ENCODE results near the gene TMEM115.

Gene TMEM115

DNA sequence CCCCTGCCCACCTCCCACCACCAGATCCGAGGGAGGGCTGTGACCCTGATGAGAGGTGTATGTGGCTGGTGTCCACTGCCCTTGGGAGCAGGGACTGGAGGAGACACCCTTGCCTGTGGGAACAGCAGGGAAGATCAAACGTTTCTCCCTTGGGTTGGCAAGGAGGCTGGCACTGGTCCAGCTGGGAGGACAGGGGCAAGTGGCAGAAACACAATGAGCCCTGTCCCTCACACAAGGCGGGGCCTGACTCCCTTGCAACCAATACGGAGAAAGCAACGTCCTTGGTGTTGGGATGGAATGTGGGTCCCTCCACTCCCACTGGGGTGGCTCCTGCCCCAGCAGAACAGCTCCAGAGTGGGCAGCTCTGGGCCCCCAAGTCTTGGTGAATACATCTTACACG lies 42.0 kb downstream of the TMEM115 start:
- Histone ChIP-seq H3K4me1 (ENCODE audit: control insufficient read depth, insufficient read depth, low read length) (peaks cover 7% of the 10 kb centered on the region; the same call in 1 of the 2 replicates), H3K36me3 (ENCODE audit: control insufficient read depth in 2 of 2, insufficient read depth in 1 of 2, low read length in 2 of 2) (peaks cover 0 to 38% of the 10 kb centered on the region in 2 experiments; a peak in 1 of 3 replicates), H3K9me3 (ENCODE audit: control insufficient read depth, insufficient read depth, low read depth, low read length) (no peaks in the 10 kb centered on the region), H3K4me3 (ENCODE audit: low read depth, low read length) (no peak overlapping the region), H3K27ac (ENCODE audit: extremely low read depth, low read depth, low read length) (no peak overlapping the region)
- POLR2A ChIA-PET, result interaction anchor here (1.0 to 3.6 kb wide), 5 partner anchors 11 to 53 kb away, joined by 3 to 12 read pairs (median 11); partner anchors contain the start of genes HYAL3, IFRD2, NAA80 and TUSC2
- CTCF ChIA-PET, result interaction anchor here (0.6 to 1.0 kb wide), 2 partner anchors 18 to 26 kb away, joined by 3 to 7 read pairs; partner anchors contain the start of genes HYAL3 and NAA80
- TF ChIP-seq ZBTB48 (tag by site-specific recombination; IDR thresholded peaks at IDR 0.05) (0 out of 2 replicates have a peak, but pooled peaks have one; percentile 36), ZNF768 (tag by site-specific recombination; IDR thresholded peaks at IDR 0.05) (no peak)

DNA sequence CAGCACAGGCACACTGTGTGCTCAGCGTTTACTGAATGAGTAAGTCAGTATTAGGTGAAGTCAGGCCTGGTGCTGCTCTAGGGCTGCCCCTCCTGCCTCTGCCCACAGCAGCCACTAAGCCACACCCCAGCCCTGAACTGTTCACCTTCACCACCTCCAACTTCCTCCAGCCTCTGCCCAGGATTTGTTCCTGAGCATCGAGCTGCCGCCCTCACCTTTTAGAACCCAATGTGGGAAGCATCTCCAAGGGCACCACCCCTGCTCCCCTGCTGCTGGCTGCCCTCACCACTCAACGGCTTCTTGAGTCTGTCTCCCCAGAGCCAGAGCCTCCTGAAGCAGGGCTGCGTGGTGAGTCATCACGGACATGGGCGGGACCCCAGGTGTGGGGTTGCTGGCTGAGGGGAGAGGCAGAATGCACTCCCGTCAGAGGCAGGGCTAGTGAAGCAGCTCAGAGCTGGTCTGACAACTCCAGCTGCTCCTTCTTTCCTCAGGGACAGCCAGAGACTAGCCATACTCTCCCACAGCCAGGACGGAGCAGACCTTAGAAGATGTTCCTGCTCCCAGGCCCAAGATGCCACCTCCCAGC lies 42.6 kb downstream of the TMEM115 start:
- Histone ChIP-seq H3K9me3 (ENCODE audit: control insufficient read depth, insufficient read depth, low read depth, low read length) (no peaks in the 10 kb centered on the region), H3K4me1 (ENCODE audit: control insufficient read depth, insufficient read depth, low read length) (peaks cover 7% of the 10 kb centered on the region; the same call in 1 of the 2 replicates), H3K36me3 (ENCODE audit: control insufficient read depth in 2 of 2, insufficient read depth in 1 of 2, low read length in 2 of 2) (peaks cover 0 to 38% of the 10 kb centered on the region in 2 experiments; a peak in 1 of 3 replicates), H3K4me3 (ENCODE audit: low read depth, low read length) (no peak overlapping the region), H3K27ac (ENCODE audit: extremely low read depth, low read depth, low read length) (no peak overlapping the region)
- ChIA-PET CTCF (interaction anchor here (1.0 kb wide), 1 partner anchor 18 kb away, joined by 7 read pairs; the partner anchor contains the start of genes HYAL3 and NAA80), POLR2A (interaction anchor here (0.5 to 3.6 kb wide), 6 partner anchors 11 to 52 kb away, joined by 3 to 12 read pairs (median 10); partner anchors contain the start of genes HYAL3, IFRD2, NAA80 and TUSC2)
- TF ChIP-seq MYNN (tag by site-specific recombination; IDR thresholded peaks at IDR 0.05; ENCODE audit: borderline replicate concordance) (no peak), SCRT2 (tag by site-specific recombination; IDR thresholded peaks at IDR 0.05) (no peak), ZNF140 (tag by site-specific recombination; IDR thresholded peaks at IDR 0.05) (no peak), ZNF138 (tag by site-specific recombination; IDR thresholded peaks at IDR 0.05; ENCODE audit: borderline replicate concordance) (no peak), FEZF1 (tag by site-specific recombination; IDR thresholded peaks at IDR 0.05) (no peak), ZFP41 (tag by site-specific recombination; IDR thresholded peaks at IDR 0.05; ENCODE audit: borderline replicate concordance) (no peak), ZNF366 (tag by site-specific recombination; conservative IDR thresholded peaks at IDR 0.05) (no peak; the same call in 1 of the 2 replicates), ZNF48 (tag by site-specific recombination; IDR thresholded peaks at IDR 0.05) (no peak), ZNF10 (tag by site-specific recombination; IDR thresholded peaks at IDR 0.05) (peak; percentile 62; the same call in 1 of the 2 replicates), SP7 (tag by site-specific recombination; IDR thresholded peaks at IDR 0.05) (peak; percentile 75), GLI2 (tag by site-specific recombination; IDR thresholded peaks at IDR 0.05; ENCODE audit: borderline replicate concordance, low read depth) (no peak), ZBTB7A (tag by site-specific recombination; IDR thresholded peaks at IDR 0.05; ENCODE audit: low read depth) (no peak), ZNF24 (tag by site-specific recombination; IDR thresholded peaks at IDR 0.05) (no peak), ZNF585B (tag by site-specific recombination; IDR thresholded peaks at IDR 0.05) (no peak), ZNF2 (tag by site-specific recombination; IDR thresholded peaks at IDR 0.05) (no peak), ZNF596 (tag by site-specific recombination; IDR thresholded peaks at IDR 0.05) (no peak)
- TF ChIP-seq, protein P1, sequence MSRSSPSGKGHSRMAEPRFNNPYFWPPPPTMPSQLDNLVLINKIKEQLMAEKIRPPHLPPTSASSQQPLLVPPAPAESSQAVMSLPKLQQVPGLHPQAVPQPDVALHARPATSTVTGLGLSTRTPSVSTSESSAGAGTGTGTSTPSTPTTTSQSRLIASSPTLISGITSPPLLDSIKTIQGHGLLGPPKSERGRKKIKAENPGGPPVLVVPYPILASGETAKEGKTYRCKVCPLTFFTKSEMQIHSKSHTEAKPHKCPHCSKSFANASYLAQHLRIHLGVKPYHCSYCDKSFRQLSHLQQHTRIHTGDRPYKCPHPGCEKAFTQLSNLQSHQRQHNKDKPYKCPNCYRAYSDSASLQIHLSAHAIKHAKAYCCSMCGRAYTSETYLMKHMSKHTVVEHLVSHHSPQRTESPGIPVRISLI (tag by site-specific recombination; IDR thresholded peaks at IDR 0.05), result no peak
- TF ChIP-seq, protein P2, sequence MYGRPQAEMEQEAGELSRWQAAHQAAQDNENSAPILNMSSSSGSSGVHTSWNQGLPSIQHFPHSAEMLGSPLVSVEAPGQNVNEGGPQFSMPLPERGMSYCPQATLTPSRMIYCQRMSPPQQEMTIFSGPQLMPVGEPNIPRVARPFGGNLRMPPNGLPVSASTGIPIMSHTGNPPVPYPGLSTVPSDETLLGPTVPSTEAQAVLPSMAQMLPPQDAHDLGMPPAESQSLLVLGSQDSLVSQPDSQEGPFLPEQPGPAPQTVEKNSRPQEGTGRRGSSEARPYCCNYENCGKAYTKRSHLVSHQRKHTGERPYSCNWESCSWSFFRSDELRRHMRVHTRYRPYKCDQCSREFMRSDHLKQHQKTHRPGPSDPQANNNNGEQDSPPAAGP (tag by site-specific recombination; IDR thresholded peaks at IDR 0.05), result peak; percentile 87
- TF ChIP-seq, protein P3, sequence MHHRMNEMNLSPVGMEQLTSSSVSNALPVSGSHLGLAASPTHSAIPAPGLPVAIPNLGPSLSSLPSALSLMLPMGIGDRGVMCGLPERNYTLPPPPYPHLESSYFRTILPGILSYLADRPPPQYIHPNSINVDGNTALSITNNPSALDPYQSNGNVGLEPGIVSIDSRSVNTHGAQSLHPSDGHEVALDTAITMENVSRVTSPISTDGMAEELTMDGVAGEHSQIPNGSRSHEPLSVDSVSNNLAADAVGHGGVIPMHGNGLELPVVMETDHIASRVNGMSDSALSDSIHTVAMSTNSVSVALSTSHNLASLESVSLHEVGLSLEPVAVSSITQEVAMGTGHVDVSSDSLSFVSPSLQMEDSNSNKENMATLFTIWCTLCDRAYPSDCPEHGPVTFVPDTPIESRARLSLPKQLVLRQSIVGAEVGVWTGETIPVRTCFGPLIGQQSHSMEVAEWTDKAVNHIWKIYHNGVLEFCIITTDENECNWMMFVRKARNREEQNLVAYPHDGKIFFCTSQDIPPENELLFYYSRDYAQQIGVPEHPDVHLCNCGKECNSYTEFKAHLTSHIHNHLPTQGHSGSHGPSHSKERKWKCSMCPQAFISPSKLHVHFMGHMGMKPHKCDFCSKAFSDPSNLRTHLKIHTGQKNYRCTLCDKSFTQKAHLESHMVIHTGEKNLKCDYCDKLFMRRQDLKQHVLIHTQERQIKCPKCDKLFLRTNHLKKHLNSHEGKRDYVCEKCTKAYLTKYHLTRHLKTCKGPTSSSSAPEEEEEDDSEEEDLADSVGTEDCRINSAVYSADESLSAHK (tag by site-specific recombination; IDR thresholded peaks at IDR 0.05), result no peak
- TF ChIP-seq, protein P4, sequence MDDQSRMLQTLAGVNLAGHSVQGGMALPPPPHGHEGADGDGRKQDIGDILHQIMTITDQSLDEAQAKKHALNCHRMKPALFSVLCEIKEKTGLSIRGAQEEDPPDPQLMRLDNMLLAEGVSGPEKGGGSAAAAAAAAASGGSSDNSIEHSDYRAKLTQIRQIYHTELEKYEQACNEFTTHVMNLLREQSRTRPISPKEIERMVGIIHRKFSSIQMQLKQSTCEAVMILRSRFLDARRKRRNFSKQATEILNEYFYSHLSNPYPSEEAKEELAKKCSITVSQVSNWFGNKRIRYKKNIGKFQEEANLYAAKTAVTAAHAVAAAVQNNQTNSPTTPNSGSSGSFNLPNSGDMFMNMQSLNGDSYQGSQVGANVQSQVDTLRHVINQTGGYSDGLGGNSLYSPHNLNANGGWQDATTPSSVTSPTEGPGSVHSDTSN (CRISPR knock-in tag; IDR thresholded peaks at IDR 0.05), result no peak
- TF ChIP-seq, protein P5, sequence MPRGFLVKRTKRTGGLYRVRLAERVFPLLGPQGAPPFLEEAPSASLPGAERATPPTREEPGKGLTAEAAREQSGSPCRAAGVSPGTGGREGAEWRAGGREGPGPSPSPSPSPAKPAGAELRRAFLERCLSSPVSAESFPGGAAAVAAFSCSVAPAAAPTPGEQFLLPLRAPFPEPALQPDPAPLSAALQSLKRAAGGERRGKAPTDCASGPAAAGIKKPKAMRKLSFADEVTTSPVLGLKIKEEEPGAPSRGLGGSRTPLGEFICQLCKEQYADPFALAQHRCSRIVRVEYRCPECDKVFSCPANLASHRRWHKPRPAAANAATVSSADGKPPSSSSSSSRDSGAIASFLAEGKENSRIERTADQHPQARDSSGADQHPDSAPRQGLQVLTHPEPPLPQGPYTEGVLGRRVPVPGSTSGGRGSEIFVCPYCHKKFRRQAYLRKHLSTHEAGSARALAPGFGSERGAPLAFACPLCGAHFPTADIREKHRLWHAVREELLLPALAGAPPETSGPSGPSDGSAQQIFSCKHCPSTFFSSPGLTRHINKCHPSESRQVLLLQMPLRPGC (tag by site-specific recombination; IDR thresholded peaks at IDR 0.05), result 0 out of 2 replicates have a peak, but pooled peaks have one; percentile 13
- TF ChIP-seq, protein P6, sequence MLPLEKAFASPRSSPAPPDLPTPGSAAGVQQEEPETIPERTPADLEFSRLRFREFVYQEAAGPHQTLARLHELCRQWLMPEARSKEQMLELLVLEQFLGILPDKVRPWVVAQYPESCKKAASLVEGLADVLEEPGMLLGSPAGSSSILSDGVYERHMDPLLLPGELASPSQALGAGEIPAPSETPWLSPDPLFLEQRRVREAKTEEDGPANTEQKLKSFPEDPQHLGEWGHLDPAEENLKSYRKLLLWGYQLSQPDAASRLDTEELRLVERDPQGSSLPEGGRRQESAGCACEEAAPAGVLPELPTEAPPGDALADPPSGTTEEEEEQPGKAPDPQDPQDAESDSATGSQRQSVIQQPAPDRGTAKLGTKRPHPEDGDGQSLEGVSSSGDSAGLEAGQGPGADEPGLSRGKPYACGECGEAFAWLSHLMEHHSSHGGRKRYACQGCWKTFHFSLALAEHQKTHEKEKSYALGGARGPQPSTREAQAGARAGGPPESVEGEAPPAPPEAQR (tag by site-specific recombination; IDR thresholded peaks at IDR 0.05), result no peak

Measured in HEK293 (cell line).